A549 (cell line): Measurements from ENCODE around the gene ITGA1. TPM values are rescaled to one million over a fixed set of nuclear protein-coding genes. Genes with fewer than 3 reads are reported as not detected.
"Not testable (repeated sequence)": the region's sequence is repeated elsewhere in the genome, so short reads cannot be mapped to it uniquely, and the experiment has no call there.

Experiments
- ATAC-seq, 2 experiments: fragments of 200-7000 bp in 1 of 2; fragments of >200 bp in 1 of 2; cut with Nextera tagmentation in 1 of 2; cut with Tn5 transposase in 1 of 2; 3 replicates each; pipeline versions ENCODE4 v1.8.0 to v1.9.1; 2018 to 2020; ENCODE audit warnings: mild to moderate bottlenecking in 1 of 2, moderate library complexity in 1 of 2
- CTCF ChIA-PET: fragments of 300-600 bp; sonication (Branson Sonifier 250); formaldehyde crosslinking; extraction: SDS; loops from one replicate; lab custom pipeline; 2021; ENCODE audit warnings: antibody characterized with exemption, inconsistent platforms; lab: Yijun Ruan, JAX
- POLR2A ChIA-PET: fragments of 350-600 bp; formaldehyde crosslinking; extraction: SDS; loops from one replicate; lab custom pipeline; 2021; ENCODE audit warnings: antibody characterized with exemption, inconsistent platforms; lab: Yijun Ruan, JAX
- DNase-seq, 2 experiments: peaks; one replicate each; pipeline versions ENCODE4 v3.0.0 to v3.0.0-alpha.2; 2011 to 2016; ENCODE audit warnings: low read depth in 1 of 2, low spot score in 1 of 2
- FAIRE-seq: peaks from 2 replicates; lab custom pipeline; 2011; peaks lifted over from hg19 to GRCh38; lab: Jason Lieb, UNC
- H3K27ac ChIP-seq, 2 experiments: fragments of >200 bp; sonication (Bioruptor Twin); formaldehyde crosslinking; 3 replicates each; pipeline ENCODE4 v1.5.1; 2016 to 2017
- H3K4me1 ChIP-seq: fragments of >200 bp; sonication (Bioruptor Twin); formaldehyde crosslinking; 3 replicates; pipeline ENCODE4 v1.6.1; 2016
- H3K4me2 ChIP-seq: fragments of >200 bp; sonication (Bioruptor Twin); formaldehyde crosslinking; 3 replicates; pipeline ENCODE4 v1.6.1; 2016
- H3K4me3 ChIP-seq: fragments of >200 bp; sonication (Bioruptor Twin); formaldehyde crosslinking; 3 replicates; pipeline ENCODE4 v1.5.1; 2016
- H3K9me3 ChIP-seq: fragments of >200 bp; sonication (Bioruptor Twin); formaldehyde crosslinking; 3 replicates; pipeline ENCODE4 v1.6.1; 2016
- CBX8 ChIP-seq: fragments of 200-600 bp; sonication (generic); IDR thresholded peaks from 2 replicates; pipeline ENCODE4 v1.6.1; 2016
- CEBPB ChIP-seq, 2 experiments: fragments of >200 bp in 1 of 2; sonication (Bioruptor Twin) in 1 of 2; formaldehyde crosslinking in 1 of 2; IDR thresholded peaks; 2 replicates each; pipeline ENCODE4 v1.6.1; 2012 to 2016
- CTCF ChIP-seq: fragments of >200 bp; sonication (Bioruptor Twin); formaldehyde crosslinking; IDR thresholded peaks from 3 replicates; pipeline ENCODE4 v1.5.1; 2016
- EHF ChIP-seq: fragments of 250-450 bp; sonication (Bioruptor Pico); IDR thresholded peaks from 2 replicates; pipeline ENCODE4 v1.5.0; 2020; ENCODE audit warnings: mild to moderate bottlenecking
- ELK1 ChIP-seq: fragments of 150-350 bp; IDR thresholded peaks from 2 replicates; pipeline ENCODE4 v1.6.1; 2014; ENCODE audit warnings: low read depth, mild to moderate bottlenecking, low read length
- FOSB ChIP-seq: fragments of 250-450 bp; sonication (Bioruptor Pico); IDR thresholded peaks from 2 replicates; pipeline ENCODE4 v1.5.0; 2020; ENCODE audit warnings: mild to moderate bottlenecking, moderate library complexity
- HOXB5 ChIP-seq: fragments of 250-450 bp; sonication (Bioruptor Pico); IDR thresholded peaks from 2 replicates; pipeline ENCODE4 v1.5.0; 2020; ENCODE audit warnings: mild to moderate bottlenecking, moderate library complexity
- JUN ChIP-seq, 2 experiments: fragments of >200 bp; sonication (Bioruptor Twin); formaldehyde crosslinking; IDR thresholded peaks; 2 replicates in 1 of 2; 3 replicates in 1 of 2; pipeline ENCODE4 v1.6.1; 2016 to 2017
- KDM1A ChIP-seq: fragments of 200-600 bp; sonication (generic); IDR thresholded peaks from 2 replicates; pipeline ENCODE4 v1.6.1; 2016; ENCODE audit warnings: low read depth, mild to moderate bottlenecking
- NFE2L2 ChIP-seq: fragments of 150-350 bp; conservative IDR thresholded peaks from 2 replicates; pipeline ENCODE4 v1.6.1; 2014; ENCODE audit warnings: low read length
- PBX3 ChIP-seq: IDR thresholded peaks from 2 replicates; pipeline ENCODE4 v1.6.1; 2012
- POLR2AphosphoS2 ChIP-seq: conservative IDR thresholded peaks from 2 replicates; pipeline ENCODE4 v1.6.1; 2012; ENCODE audit warnings: low read length, improper control_type of control experiment, inconsistent platforms
- REST ChIP-seq: fragments of 200-600 bp; sonication (generic); IDR thresholded peaks from 2 replicates; pipeline ENCODE4 v1.6.1; 2016; ENCODE audit warnings: antibody characterized with exemption, mild to moderate bottlenecking, moderate library complexity
- USF2 ChIP-seq: fragments of 450-650 bp; IDR thresholded peaks from 2 replicates; pipeline ENCODE4 v1.6.1; 2014; ENCODE audit warnings: antibody characterized with exemption
- WGBS: methylation state at CpG from one replicate; pipeline ENCODE4 v1.1.6; 2017; ENCODE audit errors: missing lambda C conversion rate; 5-methylcytosine and 5-hydroxymethylcytosine counted together
- polyA plus RNA-seq, 4 experiments: library from polyadenylated mRNA; depleted of rRNA in 3 of 4; stranded (reverse); fragments of >200 nt; fragmentation: RNase III in 1 of 4; extraction: RNeasy Plus Mini Kit Qiagen cat#74134 plus additional on column Dnase treatment in 1 of 4; gene quantifications; 2 replicates in 3 of 4; 3 replicates in 1 of 4; pipeline ENCODE4 v1.2.3, GENCODE V29; 2011 to 2017

ITGA1 gene
- polyA plus RNA-seq, 2 of the 4 experiments (the other 2 are of a cell fraction): 1.5 to 5.5 TPM

- CTCF ChIA-PET: interaction anchor here (0.6 to 3.9 kb wide), 5 partner anchors 11 to 132 kb away, joined by 3 to 35 read pairs (median 3); no protein-coding TSS in a partner anchor
- no peak overlapping the region for H3K4me3 ChIP-seq
- H3K9me3 ChIP-seq: no peaks in the 10 kb centered on the region
- DNase-seq (no peak), ATAC-seq (no peak), FAIRE-seq (no peak)
- WGBS: 70% methylated on average over 1 of the region's 1 CpG
- POLR2A ChIA-PET: no interaction called here
- H3K4me1 ChIP-seq: no peaks in the 10 kb centered on the region
- no peak overlapping the region for H3K4me2 ChIP-seq
- no peak overlapping the region for H3K27ac ChIP-seq
- no peak for TF ChIP-seq REST
- TF ChIP-seq FOSB: no peak
- no peak for TF ChIP-seq KDM1A
- no peak for TF ChIP-seq USF2
- TF ChIP-seq JUN (IDR thresholded peaks at IDR 0.05): no peak
- no peak for TF ChIP-seq EHF (CRISPR knock-in tag)
- TF ChIP-seq PBX3: no peak
- TF ChIP-seq HOXB5 (CRISPR knock-in tag): no peak
- no peak for TF ChIP-seq POLR2AphosphoS2
- TF ChIP-seq CTCF: no peak
- TF ChIP-seq CBX8: no peak
- TF ChIP-seq ELK1: no peak
These were observed 175.9 kb downstream of the ITGA1 start for GRCh38 chr5:52963636-52964035.

- Histone ChIP-seq H3K4me3 (no peak overlapping the region), H3K9me3 (no peaks in the 10 kb centered on the region), H3K27ac (no peak overlapping the region), H3K4me1 (no peaks in the 10 kb centered on the region), H3K4me2 (no peak overlapping the region)
- ChIA-PET POLR2A (no interaction called here), CTCF (interaction anchor here (0.6 to 3.9 kb wide), 5 partner anchors 10 to 131 kb away, joined by 3 to 35 read pairs (median 3); no protein-coding TSS in a partner anchor)
- TF ChIP-seq NFE2L2: no peak
- TF ChIP-seq CTCF: peak; percentile 22; the same call in 1 of the 3 replicates
- TF ChIP-seq CEBPB (IDR thresholded peaks at IDR 0.05): no peak
- WGBS: 95% methylated on average over 1 of the region's 1 CpG
- peak; percentile 78 to 81 for ATAC-seq
- DNase-seq: peak in 1 of 2 experiments; percentile 28
- FAIRE-seq: peak; percentile 36
These were observed 176.4 kb downstream of the ITGA1 start for GRCh38 chr5:52964138-52964537.

- CTCF ChIA-PET: interaction anchor here (2.9 kb wide), 1 partner anchor 27 kb away, joined by 14 read pairs; no protein-coding TSS in a partner anchor
- H3K4me2 ChIP-seq, H3K27ac ChIP-seq, H3K4me3 ChIP-seq, POLR2A ChIA-PET, FAIRE-seq, DNase-seq, ATAC-seq, H3K4me1 ChIP-seq: not testable (repeated sequence)
- WGBS: 73% methylated on average over 3 of the region's 7 CpGs
- peaks cover 13% of the 10 kb centered on the region; the same call in 1 of the 3 replicates for H3K9me3 ChIP-seq
These were observed 188.4 kb downstream of the ITGA1 start for GRCh38 chr5:52976157-52976556.
